LNCAP (cell line): ENCODE data around the gene PCSK2.

Experiments
- TF ChIP-seq, protein P1 (sequence below): fragments of 450-650 bp; IDR thresholded peaks from 2 replicates; pipeline ENCODE4 v1.5.1; 2017; ENCODE audit warnings: mild to moderate bottlenecking

The PCSK2 gene

GRCh38 chr20:17421493-17421892, 194.7 kb downstream of the PCSK2 start:
- TF ChIP-seq, protein P1, sequence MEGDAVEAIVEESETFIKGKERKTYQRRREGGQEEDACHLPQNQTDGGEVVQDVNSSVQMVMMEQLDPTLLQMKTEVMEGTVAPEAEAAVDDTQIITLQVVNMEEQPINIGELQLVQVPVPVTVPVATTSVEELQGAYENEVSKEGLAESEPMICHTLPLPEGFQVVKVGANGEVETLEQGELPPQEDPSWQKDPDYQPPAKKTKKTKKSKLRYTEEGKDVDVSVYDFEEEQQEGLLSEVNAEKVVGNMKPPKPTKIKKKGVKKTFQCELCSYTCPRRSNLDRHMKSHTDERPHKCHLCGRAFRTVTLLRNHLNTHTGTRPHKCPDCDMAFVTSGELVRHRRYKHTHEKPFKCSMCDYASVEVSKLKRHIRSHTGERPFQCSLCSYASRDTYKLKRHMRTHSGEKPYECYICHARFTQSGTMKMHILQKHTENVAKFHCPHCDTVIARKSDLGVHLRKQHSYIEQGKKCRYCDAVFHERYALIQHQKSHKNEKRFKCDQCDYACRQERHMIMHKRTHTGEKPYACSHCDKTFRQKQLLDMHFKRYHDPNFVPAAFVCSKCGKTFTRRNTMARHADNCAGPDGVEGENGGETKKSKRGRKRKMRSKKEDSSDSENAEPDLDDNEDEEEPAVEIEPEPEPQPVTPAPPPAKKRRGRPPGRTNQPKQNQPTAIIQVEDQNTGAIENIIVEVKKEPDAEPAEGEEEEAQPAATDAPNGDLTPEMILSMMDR, result no peak

GRCh38 chr20:17423782-17424181, 196.9 kb downstream of the PCSK2 start:
- TF ChIP-seq, protein P1, result no peak

GRCh38 chr20:17427638-17428037, 200.8 kb downstream of the PCSK2 start:
- TF ChIP-seq, protein P1, result no peak

- TF ChIP-seq, protein P1, result no peak
Observed at GRCh38 chr20:17430125-17430950, 203.5 kb downstream of the PCSK2 start.

DNA sequence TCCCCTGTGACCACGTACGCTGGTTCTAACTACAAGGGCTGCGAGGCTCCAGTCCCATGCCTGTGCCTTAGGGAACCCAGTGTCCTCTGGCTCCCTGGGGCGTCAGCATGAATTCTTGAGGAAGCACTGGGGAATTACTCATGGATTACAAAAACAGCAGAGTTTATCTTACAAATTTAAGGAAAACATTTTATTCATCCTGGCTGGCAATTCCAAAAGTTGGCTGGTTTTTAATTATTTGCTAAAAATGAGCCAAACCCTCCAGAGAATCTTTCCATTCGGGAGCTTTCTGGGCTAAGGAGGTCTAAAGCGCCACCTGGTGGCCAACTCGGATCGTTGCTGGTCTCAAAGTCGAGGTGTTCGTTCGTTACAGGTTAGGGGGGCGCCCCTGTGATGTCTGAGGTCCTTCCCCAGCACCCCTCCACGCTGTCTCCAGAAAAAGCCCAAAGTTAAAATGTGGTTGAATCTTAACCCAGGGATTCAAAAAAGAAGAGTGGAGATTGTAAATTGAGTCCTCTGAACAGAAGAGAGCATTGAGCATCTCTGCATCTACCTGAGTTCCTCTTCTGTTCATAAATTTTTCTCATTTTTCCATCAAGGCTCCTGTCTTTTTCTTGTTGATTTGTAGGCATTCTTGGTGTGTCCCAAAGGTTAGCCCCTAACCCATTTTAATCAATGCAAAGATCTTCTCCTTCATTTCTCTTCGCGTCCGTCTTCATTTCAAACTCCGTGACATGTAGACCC, 205.0 kb downstream of the PCSK2 start:
- TF ChIP-seq, protein P1, result peak; percentile 87

- TF ChIP-seq, protein P1, result no peak
Observed at GRCh38 chr20:17436664-17437063, 209.8 kb downstream of the PCSK2 start.

- TF ChIP-seq, protein P1, result no peak
Observed at GRCh38 chr20:17437251-17437650, 210.4 kb downstream of the PCSK2 start.
